GM19043 (cell line): Measurements from ENCODE around the gene CASKIN2.
A peak's percentile ranks its signal among the peaks of the same experiment; 100 is the strongest.

Experiments used
- ATAC-seq: cut with Tn5 transposase; IDR thresholded peaks from one replicate; pipeline ENCODE4 v1.9.1; 2021; ENCODE audit warnings: low read depth; ENCODE audit not compliant: unreplicated experiment

CASKIN2 gene, protein sequence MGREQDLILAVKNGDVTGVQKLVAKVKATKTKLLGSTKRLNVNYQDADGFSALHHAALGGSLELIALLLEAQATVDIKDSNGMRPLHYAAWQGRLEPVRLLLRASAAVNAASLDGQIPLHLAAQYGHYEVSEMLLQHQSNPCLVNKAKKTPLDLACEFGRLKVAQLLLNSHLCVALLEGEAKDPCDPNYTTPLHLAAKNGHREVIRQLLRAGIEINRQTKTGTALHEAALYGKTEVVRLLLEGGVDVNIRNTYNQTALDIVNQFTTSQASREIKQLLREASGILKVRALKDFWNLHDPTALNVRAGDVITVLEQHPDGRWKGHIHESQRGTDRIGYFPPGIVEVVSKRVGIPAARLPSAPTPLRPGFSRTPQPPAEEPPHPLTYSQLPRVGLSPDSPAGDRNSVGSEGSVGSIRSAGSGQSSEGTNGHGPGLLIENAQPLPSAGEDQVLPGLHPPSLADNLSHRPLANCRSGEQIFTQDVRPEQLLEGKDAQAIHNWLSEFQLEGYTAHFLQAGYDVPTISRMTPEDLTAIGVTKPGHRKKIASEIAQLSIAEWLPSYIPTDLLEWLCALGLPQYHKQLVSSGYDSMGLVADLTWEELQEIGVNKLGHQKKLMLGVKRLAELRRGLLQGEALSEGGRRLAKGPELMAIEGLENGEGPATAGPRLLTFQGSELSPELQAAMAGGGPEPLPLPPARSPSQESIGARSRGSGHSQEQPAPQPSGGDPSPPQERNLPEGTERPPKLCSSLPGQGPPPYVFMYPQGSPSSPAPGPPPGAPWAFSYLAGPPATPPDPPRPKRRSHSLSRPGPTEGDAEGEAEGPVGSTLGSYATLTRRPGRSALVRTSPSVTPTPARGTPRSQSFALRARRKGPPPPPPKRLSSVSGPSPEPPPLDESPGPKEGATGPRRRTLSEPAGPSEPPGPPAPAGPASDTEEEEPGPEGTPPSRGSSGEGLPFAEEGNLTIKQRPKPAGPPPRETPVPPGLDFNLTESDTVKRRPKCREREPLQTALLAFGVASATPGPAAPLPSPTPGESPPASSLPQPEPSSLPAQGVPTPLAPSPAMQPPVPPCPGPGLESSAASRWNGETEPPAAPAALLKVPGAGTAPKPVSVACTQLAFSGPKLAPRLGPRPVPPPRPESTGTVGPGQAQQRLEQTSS (N-terminal part only)

DNA sequence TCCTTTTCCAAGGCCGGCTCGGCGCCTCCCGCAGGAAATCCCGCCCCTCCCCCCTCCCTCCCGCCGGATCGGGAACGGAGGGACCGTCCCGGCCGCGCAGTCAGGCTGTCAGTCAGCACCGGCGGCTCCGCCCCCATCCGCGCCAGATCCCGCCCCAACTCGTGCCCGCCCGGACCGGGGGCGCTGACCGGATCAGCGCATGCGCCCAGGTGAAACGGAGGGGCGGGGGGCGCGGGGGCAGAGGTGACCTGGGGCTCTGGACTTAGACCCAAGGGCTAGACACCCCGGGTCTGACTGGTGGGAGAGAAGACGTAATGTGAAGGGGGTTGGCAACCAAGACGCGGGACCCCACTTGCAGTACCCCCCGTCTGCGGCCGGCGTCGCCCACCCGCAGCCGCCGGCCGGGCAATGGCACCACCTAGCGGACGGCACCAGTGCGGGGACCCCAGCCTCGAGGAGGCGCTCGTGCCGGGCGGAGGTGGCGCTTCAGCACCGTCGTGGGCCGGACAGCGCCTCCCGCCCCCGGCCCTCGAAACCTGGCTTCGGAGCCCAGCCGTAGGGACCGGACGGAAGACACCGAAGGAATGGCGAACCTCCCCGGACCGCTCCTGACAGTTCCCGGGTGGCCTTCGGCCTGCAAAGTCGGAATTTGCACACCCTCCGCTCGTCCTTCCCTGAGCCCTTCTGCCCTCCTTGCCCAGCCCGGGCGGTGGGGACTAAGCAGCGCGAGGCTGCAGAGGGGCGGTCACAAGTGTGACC lies at the start of gene CASKIN2:
Gene CASKIN2 (minus strand): TSS at position 42 of the 759 bp plus-strand sequence. CDS start 1,733 bp downstream, outside the sequence.
- peak; percentile 36 for ATAC-seq

DNA sequence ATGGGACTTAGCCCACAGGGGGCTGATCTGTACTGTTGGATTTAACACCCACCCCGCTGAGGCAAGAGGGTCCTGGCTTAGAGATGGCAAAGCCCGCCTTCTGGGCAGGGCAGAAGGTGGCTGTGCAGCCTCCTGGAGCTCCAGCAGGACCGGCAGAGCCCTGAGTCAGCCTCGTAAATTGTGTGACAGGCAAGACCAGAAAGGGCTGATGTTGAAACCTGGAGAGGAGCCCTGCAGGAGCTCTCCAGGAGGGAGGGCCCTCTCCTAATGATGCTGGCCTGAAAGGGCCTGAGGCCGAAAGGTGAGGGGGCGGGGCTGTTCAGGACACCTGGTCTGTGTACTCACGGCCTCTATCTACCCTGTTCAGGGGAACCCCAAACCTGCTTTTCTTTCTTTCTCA lies 49.7 kb upstream of the CASKIN2 start:
- no peak for ATAC-seq

DNA sequence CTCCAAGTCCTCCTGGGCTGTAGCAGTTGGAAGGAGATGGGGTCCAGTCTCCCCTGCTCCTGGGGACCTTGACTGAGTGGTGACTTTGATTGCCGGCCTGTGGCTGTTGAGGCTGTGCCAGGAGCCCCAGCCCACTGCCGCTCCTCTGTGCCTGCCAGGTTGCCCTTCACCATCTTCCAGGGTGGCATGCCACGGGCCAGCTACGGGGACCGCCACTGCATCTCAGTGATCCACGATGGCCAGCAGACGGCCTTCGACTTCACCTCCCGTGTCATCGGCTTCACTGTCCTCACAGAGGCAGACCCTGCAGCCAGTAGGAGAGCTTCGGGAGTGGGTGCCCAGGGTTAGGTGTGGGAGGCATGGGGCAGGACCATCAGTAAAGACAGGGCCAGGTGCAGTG lies 48.9 kb upstream of the CASKIN2 start:
- no peak for ATAC-seq

DNA sequence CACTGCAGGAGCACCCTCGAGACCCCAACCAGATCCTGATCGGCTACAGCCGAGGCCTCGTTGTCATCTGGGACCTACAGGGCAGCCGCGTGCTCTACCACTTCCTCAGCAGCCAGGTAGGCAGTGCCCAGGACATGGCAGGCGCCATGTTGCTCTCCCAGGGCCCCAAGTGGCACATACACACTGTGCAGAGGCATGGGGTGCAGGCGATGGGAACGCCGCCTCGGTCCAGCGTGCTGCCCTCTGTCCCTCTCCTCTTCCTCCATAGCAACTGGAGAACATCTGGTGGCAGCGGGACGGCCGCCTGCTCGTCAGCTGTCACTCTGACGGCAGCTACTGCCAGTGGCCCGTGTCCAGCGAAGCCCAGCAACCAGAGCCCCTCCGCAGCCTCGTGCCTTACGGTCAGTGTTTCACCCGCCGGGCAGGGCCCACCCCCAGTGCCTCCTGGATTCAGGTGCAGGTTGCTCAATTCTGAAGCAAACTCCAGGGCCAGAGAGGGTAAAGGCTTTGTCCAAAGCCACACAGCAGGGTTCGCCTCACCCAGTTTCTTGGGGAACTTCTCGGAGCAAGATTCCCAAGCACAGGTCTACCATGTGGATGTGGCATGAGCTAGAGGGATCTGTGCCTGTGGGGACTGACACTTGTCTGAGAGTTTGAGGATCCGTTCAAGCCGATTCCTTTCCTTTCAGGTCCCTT lies 47.9 kb upstream of the CASKIN2 start:
- no peak for ATAC-seq

DNA sequence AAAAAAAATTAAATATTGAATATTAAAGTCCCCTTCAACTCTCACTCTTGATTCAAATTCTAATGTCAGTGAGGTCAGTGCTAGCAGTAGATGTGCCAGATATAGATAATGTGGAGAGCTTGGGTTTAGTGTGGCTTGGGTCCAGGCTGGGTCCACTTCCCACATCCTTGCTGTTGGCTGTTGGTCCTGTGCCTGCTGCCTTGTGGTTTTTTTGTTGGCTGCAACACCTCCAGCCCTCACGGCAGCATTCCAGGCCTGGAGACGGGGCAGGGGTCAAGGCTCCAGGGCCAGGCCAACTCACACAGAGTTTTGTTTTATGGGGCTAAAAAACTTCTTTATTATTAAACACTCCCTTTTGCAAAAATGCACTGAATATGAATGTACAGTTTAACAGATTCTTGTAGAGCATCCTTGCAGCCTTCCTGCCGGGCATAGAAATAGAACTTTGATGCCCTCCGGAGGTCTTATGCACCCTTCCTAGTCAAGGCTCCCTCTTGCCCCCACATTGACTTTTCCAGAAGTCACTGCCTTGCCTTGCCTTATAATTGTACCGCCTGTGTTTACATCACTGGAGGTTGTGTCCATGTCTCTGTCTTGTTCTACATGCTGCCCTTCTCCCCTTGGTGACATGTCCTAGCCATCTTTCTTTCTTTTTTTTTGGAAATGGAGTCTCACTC lies 46.7 kb upstream of the CASKIN2 start:
- no peak for ATAC-seq

DNA sequence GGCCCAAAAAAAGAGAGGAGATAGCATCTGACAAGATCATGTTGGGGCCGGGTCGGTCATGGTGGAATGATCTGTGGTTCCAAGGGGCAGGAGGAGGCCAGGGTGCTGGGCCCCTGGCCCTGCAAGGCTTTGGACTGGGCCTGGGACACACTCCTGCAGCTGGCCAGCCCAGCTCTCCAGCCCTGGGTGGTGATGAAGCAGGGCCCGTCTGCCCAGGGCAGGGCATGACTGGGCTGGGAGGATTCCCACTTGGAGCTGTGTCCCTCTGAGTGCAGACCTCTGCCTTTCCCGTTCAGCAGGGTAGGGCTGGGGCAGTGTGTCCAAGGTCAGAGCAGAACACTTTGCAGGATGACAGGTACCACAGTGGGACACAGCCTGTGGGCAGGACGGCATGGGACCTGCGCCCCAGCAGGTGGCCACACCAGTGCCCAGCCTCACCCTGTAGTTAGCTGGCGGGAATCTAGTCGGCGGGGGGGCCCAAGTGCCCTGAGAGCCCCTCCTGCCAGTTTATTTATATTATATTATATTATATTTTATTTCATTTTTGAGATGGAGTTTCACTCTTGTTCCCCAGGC lies 44.7 kb upstream of the CASKIN2 start:
- ATAC-seq: no peak

DNA sequence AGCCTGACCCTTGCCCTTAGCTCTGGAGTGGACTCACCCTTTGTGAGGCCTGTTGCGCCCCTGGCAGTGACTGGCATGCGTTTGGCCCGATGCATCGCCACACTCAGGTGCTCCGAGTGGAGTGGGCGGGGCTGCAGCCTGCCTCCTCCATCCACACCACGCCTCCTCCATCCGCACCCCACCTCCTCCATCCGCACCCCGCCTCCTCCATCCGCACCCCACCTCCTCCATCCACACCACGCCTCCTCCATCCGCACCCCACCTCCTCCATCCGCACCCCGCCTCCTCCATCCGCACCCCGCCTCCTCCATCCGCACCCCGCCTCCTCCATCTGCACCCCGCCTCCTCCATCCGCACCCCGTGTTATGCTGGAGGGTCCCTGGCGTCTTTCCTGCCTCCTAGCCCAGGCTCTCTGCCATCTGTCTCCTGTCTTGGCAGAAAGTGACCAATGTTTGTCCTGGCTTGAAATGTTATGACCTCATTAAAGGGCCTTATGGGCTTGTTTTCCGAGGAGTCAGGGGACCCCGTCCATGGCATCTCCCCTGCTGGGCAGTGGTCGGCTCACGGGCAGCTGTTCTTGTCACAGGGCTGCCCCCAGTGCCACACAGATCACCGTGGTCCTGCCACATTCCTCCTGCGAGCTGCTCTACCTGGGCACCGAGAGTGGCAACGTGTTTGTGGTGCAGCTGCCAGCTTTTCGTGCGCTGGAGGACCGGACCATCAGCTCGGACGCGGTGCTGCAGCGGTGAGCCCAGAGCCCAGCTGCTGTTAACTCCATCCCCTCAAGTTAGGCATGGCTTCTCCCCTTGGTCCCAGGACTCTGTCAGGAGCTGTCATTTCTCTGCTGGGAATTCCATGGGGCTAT lies 43.6 kb upstream of the CASKIN2 start:
- no peak for ATAC-seq

DNA sequence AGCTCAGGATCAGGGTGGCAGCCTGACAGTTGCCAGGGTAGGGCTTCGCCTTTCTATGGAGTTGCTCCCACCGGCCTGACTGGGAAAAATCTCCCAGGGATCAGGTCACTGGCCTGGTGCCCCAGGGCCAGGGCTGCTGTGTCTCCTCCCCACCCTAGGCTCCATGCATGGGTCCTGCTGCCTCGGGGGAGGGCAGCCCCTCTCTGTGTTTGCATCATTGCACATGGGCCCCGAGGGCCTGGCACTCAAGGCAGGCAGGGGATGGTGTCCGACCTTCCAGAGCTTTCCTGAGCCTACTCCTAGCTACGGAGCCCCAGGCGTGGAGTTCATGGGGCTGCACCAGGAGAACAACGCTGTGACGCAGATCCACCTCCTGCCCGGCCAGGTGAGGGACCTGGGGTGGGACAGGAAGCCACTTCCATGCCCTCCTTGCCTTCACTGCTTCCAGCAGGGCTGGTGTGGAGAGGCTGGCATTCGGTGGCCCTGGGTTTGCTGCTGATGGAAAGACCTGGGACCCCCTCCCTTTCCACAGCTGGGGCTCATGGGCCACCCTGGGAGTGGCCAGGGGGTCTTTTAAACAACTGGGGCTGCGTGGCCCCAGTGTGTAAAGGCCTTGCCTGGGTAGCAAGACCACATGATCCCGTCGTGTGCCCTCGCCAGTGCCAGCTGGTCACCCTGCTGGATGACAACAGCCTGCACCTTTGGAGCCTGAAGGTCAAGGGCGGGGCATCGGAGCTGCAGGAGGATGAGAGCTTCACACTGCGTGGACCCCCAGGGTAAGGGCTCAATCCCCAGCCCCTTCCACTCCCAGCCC lies 42.7 kb upstream of the CASKIN2 start:
- ATAC-seq: no peak

DNA sequence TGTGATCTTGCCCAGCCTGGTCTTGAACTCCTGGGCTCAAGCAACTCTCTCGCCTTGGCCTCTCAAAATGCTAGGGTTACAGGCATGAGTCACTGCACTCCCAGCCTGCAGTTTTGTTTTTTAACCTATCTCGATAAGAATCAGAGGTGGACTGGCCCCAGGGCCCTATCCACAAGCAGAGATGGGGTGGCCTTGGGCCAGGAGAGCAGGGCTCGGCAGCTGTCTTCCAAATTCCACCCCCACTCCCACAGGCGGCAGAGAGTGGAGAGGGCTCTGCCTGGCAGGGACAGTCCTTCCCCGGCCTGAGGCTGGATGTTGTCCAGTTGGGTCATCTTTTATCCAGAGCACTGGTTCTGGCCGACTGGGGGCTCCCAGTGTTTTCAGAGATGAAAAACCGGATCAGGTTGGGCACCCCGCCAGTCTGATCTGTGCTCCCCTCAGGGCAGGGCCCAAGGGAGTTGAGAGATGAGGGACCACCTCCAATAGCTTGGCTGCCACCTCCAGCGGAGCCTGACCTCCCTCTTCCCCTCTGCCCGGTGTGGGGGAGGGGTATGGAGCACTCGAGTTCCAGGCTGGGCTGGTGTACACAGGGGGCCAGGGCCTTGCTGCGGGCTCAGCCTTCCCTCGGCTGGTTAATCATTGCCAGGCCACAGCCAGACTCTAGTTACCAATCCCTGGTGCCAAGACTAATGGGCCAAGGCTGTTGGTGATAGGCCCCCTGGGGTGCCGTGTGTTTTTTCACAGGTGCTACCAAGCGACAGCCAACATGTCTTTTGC lies 41.9 kb upstream of the CASKIN2 start:
- no peak for ATAC-seq

DNA sequence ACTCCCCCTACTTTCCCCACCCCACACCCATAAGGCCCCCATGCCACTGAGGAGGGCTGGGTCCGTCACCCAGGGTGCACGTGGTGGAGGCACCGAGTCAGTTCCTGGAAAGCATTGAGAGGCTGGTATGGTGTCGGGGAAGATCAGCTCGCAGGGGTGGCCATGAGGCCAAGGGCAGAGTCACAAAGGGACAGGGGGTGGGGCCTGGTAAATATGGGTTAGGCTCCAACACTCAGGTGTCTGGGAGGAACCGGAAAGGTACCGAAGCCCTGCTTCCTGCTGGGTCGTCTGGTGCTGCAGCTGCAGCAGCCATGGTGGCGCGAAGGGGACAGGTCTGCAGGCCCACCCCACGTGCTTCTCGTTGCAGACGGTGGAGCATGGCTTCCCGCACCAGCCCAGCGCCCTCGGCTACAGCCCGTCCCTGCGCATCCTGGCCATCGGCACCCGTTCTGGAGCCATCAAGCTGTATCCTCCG lies 40.4 kb upstream of the CASKIN2 start:
- ATAC-seq: no peak

DNA sequence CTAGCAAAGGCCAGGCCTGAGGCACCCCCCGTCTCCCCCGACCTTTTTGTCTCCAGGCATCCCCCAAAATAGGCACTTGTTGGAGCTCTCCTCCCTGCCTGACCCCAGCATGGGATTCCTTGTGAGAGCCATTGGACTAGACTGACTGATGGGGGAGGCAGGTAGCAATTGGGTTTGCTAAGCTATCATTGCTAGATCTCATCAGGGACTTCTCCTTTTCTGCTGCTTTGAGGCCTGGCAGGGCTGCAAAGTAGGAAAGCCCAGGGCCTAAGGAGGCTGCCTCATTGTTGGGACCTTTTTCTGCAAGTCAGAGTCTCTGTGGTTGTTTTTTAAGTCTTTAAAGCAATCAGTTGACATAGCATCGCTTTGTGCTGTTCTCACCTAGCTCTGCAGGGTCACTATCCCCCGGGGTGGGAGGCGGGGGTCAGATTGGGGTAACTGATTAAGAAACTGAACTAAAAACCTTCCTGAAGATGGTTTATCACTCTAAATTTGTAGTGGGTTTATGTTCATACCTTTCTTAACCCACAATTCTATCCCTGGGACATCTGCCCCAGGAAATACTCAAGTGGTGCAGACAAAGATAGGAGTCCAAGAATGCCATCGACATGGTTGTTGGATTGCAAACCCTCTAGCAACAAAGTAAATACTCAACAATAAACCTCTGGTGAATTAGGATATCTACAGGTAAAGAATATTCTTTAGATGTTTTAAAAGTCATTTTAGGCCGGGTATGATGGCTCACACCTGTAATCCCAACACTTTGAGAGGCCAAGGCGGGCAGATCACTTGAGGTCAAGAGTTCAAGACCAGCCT lies 38.2 kb upstream of the CASKIN2 start:
- ATAC-seq: no peak

DNA sequence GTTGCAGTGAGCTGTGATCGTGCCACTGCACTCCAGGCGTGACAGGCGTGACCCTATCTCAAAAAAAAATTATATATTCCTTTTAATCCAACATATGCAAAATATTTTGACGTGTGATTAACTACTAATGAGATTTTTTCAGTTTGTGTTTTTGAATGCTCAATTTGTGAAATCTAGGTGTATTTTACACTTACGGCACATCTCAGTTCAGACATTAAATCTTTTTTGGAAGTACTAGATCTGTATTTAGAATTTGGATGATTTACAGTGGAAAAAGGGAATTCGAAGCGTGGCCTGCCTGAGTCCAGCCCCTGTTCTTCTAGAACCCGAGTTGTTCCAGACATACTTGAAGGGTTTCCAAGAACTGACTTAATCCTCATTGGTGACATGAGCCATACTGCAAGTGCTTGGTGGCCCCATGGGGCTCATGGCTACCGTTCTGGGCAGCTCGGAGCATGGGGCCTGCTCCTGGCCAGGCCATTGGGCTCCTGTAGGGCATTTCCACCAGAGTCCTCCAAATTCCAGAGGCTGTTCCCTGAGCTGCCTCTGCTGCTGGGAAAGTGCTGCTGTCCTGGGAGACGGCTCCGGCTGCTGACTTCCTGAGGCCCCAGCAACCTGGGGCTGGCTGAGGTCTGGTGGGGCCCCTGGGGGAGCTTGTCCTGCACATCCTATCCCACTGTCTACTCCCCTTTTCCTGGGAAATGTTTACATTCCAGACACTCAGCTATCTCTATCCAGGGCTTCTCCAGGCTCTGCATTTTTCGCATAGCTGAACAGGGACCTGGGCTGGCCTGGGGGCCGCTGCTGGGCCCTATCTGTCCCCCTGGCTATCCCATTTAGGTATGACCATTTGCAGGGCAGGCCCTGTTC lies 37.3 kb upstream of the CASKIN2 start:
- ATAC-seq: no peak

DNA sequence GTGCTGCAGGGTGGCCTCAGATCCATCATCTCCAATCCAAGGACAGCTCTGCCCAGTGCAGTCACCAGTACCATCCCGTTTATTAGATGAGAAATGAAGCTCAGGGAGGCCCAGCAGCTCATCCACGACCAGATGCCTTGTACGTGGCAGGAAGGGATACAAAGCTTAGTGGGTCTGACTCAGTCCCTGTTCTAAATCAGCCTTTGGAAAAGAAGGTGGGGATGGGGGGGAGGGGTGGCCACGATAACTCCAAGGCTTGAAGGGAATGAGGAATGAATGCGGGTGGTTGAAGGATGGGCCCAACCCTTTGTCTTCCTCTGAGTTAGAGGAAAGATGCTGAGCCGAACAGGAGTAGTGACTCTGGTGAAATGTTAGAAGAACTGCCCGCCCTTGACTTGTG lies 35.9 kb upstream of the CASKIN2 start:
- ATAC-seq: no peak

DNA sequence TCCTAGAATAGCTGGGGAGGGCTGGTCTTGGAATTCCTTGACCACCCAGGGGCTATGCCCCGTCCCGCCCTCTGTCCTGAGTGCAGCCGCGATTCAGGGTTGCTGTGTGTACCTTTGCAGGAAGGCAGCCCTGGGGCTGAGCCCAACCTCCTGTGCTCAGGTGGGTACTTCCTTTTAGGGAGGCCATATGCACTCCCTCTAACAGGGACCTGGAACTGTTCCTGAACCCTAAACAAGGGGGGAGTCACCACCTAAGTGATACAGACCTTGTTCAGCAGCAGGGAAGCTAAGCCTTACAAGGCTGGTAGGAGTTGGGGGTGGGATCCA lies 34.8 kb upstream of the CASKIN2 start:
- no peak for ATAC-seq
